Measurements from ENCODE around the gene MMP24OS.
"Not testable (repeated sequence)": the region's sequence is repeated elsewhere in the genome, so short reads cannot be mapped to it uniquely, and the experiment has no call there.

MMP24OS gene

DNA sequence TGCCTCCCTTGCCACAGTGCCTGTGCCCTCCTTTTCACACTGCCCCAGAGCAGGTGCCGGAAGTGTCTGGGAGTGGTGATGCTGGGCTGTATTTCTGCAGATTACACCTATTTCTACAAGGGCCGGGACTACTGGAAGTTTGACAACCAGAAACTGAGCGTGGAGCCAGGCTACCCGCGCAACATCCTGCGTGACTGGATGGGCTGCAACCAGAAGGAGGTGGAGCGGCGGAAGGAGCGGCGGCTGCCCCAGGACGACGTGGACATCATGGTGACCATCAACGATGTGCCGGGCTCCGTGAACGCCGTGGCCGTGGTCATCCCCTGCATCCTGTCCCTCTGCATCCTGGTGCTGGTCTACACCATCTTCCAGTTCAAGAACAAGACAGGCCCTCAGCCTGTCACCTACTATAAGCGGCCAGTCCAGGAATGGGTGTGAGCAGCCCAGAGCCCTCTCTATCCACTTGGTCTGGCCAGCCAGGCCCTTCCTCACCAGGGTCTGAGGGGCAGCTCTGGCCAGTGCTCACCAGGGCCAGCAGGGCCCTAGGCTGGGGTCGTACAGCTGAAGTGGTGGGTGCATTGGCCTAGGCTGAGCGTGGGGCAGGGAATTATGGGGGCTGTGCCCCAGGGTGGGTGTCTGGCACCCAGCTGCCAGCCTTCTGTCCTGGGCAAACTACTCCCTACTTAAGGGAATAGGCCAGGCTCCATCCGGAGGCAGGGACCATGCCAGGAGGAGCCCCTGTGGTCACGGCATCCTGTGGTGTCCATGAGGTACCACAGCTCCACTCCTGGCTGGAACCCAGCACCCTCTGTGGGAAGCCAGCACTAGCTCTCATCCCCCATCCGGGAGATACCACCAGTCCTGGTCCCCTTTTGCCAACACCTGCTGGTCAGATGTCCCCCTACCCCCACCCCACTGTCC is 3.5 kb downstream of the MMP24OS start:
- no peak for DNase-seq

DNA sequence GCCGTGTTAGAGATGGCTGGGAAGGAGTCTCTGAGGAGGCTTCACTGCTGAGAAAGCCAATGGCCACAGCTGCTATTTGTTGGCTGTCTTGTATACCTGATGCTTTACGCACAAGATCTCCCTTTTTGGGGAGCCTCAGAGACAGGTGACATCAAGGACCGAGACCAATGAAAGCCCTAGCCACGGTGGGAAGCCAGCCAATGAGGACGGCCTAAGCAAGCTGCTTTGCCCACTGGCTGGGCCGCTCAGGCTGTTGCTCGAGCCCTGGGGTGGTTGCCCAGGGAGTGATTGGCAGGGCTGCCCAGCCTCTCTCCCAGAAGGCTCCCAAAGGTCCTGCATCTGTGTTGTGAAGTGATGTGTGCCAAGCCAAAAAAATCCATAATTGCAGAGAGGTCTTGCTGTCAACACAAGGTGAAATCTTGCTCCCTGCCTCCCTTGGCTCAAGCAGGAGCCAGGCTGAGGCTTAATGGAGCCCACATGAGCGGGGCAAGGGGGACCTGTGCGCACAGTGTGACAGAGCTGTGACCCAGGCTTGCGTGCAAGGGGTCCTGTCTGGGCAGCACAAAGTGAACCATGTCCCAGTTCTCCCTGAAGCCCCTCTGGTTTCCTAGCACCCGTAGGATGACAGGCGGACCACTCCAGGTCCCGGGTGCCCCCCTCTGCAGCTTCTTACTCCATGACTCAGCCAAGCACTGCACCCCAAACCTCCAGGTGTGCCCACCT is 4.3 kb downstream of the MMP24OS start:
- DNase-seq, result no peak

DNA sequence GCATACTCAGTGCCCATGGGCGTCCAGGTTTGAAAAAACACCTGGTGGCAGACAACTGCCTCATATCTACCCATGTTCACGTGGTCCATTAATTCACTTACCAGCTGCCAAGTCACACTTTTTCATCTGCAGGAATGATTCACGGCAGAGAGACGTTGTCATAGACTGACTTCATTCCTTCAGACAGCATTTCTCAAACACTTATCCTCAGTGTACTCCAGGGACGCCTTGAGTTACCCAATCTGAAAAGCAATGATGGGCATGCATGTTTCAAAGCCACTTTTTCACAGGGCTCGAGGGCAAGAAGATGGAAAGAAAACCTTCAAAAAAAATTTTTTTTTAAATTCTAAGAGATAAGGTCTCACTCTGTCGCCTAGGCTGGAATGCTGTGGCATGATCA is 6.0 kb downstream of the MMP24OS start:
- DNase-seq, result no peak

DNA sequence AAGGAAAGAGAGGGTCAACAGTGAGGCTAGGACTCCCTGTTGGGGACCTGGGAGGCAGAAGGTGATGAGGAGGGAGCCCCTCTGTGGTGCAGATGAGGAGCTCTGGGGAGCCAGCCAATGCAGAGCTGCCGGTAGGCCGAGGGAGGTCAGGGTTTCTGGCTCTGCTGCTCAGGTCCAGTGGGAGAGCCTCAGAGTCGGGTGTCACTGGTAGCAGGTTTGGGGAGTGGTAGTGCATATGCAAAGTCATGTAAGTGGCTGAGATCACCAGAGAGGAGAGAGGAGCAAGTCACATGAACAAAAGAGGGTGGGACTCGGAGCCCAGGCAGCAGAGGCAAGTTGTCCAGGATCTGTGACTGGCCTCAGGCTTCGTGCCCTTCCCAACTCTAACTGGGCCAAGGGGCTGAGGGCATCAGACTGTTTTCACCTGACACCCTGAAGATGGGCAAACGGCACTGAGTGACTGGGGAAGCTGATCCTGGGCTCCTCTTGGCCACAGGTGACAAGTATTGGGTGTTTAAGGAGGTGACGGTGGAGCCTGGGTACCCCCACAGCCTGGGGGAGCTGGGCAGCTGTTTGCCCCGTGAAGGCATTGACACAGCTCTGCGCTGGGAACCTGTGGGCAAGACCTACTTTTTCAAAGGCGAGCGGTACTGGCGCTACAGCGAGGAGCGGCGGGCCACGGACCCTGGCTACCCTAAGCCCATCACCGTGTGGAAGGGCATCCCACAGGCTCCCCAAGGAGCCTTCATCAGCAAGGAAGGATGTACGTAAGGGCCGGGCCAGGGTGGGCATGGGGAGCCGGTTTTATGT is 6.6 kb downstream of the MMP24OS start:
- DNase-seq, result no peak

DNA sequence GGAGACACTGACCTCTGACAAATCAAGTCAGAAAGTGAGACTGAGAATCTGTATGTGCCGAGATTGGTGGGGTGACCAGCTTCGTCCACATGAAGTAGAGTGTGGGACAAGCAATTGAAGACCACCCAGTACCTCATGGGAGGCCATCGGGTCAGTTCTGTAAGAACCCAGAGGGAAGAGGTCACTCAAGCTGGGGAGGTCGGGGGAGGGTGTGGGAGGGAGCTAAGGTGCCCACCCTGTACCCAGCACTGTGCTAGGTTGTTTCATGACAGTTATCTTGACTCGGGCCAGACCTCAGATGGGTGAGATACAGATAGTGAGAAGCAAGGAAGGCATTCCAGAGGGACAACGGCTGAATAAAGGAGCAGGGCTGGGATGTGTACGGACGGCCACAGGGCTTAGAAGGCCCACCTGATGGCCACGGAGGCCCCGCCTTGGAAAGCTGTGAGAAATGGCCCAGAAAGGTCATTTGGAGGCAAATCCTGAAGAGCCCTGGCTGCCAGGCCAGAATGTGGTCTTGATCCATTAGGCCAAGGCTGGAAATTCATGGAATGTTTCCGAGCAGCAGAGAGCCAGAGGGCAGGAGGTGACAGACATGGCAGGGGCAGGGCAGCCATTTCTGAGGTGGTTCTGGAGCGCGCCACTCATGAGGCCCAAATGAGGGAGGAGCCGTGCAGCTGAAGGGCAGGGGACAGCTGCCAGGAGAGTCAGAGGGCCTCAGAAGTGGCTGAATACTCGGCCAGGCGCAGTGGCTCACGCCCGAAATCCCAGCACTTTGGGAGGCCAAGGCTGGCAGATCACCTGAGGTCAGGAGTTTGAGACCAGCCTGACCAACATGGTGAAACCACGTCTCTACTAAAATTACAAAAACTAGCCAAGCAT is 7.7 kb downstream of the MMP24OS start:
- DNase-seq, result no peak

DNA sequence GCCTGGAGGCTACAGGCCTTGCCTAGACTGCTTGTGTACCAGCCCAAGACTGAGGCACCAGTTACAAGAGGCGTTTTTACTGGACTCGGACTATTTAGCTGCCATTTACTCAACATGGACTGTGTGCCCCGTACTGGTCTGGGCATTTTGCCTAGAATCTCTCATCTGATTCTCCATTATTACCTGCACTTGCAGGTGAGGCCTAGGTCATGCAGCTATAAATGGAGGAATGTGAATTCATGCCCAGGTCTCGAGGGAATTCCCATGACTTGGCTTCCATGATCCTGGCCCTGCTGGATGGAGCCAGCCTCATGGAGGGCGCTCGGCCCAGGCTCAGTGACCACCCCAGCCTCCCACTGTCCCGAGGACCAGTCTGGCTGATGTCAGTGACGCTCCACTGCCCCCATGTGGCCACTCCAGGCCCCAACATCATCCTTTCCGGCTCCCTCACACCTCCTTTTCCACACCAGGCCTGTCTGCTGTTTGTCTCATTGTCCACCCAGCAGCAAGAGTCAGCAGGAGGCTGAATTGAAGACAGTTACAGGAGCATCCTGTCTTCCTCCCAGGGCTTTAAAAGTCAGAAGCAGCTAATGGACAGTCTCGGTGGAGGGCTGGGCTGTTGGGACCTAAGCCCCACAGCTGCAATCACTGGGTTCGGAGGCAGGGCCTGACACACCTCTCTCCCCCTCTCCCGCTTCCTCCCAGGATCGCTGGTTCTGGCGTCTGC is 8.7 kb downstream of the MMP24OS start:
- DNase-seq, result peak; percentile 31 to 52

DNA sequence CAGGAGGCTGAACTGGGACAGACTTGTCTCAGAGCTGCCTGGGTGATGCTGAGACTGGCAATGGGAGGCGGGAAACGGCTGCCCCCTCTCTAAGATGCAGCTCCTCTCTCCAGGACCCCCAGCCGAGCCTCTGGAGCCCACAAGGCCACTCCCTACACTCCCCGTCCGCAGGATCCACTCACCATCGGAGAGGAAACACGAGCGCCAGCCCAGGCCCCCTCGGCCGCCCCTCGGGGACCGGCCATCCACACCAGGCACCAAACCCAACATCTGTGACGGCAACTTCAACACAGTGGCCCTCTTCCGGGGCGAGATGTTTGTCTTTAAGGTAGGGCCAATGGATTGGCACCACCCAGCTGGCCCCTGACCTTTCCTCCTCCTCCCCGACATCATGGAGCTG is 10.8 kb downstream of the MMP24OS start:
- no peak for DNase-seq

DNA sequence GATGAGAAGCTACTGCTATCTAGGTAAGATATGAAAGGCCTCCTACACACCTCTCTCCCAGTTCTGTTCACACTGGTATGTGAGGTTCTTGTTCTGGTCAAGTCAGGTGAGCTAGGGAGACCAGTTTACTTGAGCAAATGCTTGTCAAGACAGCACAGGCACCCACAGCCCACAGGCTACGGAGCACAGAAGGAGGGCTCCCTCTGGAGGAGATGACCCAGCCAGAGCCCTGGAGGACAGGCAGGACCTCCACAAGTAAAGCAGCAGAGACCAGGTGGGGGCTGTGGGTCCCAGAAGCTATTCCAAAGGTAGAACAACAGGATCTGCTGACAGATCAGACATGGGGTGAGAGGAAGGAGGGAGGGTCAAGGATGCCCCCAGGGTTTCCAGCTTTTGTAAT is 13.2 kb downstream of the MMP24OS start:
- DNase-seq, result no peak

DNA sequence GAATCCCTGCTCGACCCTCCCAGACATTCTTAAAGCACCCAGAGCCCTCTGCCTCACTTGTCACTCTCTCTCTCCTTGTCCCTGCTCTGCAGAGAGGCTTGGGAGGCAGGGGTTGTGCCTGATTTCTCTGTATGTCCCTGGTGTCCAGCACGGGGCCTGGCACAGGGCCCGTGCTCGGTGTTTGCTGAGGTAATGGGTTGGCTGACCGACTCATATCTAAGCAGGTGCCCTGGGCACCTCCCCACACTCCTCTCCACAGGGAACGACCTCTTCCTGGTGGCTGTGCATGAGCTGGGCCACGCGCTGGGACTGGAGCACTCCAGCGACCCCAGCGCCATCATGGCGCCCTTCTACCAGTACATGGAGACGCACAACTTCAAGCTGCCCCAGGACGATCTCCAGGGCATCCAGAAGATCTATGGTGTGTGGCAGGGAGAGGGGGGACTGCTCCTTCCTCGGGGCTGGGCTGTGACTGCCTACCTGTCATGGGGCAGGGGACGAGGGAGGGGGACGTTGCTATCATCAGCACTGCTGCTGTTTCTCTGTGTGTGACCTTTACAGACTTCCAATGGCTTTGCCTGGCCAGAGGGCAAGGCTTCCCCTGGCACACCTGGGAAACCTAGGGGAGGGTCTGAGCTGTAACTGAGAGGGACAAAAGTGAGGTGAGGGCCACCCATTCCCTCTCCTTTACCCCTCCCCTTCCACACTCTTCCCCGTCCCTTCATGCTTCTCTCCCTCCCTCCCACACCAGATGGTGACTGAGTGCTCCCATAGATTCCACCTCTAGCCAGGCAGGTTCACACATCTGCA is 14.2 kb downstream of the MMP24OS start:
- DNase-seq, result no peak

DNA sequence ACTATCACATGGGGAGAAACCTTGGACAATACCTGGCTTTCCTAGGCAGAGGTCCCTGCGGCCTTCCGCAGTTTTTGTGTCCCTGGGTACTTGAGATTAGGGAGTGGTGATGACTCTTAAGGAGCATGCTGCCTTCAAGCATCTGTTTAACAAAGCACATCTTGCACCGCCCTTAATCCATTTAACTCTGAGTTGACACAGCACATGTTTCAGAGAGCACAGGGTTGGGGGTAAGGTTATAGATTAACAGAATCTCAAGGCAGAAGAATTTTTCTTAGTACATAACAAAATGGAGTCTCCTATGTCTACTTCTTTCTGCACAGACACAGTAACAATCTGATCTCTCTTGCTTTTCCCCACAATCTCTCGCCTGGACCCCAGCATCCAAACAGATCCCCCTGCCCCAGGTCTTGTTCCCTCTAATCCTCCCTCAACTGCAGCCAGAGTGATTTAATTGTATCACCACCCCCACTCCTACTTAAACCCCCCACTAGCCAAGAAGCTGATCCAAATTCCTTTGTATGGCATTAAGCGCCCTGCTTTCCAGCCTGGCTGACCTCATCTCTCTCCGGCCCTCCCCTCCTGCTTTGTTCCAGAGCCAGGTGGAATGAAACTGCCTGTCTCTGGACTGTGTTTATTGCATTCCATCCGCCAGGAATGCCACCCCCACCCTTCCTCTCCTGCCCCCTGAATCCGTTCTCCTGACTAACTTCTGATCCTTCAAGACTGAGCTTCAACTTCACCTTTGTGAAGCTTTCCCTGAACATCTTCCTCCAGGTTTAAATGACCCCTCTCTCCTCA is 15.0 kb downstream of the MMP24OS start:
- not testable (repeated sequence) for DNase-seq

DNA sequence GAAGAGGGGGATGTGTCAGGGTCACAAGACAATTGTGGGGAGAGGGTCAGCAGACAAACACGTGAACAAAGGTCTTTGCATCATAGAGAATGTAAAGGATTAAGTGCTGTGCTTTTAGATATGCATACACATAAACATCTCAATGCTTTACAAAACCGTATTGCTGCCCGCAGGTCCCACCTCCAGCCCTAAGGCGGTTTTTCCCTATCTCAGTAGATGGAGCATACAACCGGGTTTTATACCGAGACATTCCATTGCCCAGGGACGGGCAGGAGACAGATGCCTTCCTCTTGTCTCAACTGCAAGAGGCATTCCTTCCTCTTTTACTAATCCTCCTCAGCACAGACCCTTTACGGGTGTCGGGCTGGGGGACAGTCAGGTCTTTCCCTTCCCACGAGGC is 15.6 kb downstream of the MMP24OS start:
- not testable (repeated sequence) for DNase-seq

DNA sequence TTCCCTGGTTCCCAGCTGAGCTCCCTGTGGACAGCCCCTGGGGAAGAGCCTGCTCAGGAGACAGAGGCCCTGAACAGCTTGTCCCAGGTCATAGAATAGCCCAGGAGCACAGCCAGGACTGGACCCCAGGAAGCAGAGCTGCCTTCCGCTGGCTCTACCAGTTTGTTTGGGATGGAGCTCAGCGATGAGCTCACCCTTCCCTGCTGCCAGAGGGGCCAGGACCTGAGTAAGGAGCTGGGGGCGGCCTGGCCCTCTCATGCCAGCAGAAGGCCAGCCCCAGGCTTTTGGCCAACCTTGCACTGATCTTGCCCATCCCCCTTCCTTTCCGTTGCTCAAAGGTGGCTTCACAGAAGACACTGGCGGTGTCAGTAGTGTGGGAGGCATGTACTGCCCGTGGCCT is 17.5 kb downstream of the MMP24OS start:
- no peak for DNase-seq

DNA sequence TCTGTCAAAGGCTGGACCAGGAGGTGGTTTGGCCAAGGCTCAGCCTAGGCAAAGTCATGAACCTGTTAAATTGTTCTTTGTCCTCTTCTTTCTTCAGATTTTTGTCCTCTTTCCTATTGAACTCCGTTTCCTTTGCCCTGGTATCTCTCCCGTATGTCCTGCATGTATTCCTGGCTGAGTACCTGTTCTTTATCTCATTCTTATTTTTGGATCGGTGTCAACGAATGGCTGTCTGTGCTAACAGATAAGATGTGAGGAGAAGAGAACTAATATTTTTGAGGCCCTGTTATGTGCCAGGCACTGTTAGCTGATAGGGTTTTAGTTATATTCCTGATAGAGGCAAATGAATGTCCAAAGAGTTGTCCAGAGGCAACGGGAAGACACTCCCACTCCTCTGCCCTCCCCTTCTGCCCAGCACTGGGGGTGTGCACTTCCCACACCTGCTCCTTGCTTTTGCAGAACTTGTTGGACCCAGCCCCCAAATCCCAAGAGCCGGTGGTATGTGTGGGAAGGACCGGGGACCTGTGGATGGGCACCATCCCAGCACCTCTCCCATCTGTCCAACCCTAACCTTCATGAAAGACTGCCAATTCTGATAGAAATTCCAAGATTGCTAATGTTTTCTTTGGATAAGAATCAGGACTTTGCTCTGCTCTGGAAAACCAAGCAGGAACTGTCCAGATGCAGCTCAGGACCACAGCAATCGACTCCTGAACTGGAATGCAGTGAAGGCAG is 20.6 kb downstream of the MMP24OS start:
- DNase-seq, result no peak

DNA sequence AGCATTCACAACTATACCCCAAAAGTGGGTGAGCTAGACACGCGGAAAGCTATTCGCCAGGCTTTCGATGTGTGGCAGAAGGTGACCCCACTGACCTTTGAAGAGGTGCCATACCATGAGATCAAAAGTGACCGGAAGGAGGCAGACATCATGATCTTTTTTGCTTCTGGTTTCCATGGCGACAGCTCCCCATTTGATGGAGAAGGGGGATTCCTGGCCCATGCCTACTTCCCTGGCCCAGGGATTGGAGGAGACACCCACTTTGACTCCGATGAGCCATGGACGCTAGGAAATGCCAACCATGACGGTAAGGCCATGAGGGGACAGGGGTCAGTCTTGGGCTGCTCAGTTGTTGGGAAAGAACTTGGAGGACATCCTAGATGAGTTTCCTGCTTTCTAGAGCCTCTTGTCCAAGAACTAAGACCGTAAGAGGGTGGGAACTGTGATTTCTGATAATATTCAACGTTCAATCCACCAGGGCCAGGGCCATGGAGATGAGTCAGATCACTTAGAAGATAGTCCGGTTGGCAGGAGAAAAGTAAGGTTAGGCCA is 23.4 kb downstream of the MMP24OS start:
- no peak for DNase-seq

DNA sequence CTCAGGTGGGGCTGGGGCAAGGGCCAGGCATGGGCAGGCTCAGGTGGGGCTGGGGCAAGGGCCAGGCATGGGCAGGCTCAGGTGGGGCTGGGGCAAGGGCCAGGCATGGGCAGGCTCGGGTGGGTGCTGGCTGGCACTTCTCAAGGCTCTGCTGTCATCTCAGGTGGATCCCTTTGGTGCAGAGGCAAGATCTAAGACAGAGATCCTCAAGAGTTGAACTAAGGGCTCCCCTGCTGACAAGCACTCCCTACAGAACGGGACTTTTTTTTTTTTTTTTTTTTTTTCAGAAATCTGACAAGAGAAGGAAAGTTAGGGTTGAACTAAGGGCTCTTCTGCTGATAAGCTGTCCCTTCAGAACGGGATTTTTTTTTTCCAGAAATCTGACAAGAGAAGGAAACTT is 24.9 kb downstream of the MMP24OS start:
- DNase-seq, result no peak

DNA sequence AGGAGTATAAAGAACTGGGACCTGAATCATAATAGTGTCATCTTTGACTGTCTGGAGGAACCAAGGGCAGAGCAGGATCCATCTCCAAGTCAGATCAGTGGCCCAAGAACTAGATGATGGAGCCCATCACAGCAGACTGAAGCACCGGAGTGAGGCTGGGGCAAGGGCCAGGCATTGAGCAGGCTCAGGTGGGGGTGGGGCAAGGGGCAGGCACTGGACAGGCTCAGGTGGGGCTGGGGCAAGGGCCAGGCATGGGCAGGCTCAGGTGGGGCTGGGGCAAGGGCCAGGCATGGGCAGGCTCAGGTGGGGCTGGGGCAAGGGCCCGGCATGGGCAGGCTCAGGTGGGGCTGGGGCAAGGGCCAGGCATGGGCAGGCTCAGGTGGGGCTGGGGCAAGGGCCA is 25.3 kb downstream of the MMP24OS start:
- DNase-seq, result not testable (repeated sequence)

DNA sequence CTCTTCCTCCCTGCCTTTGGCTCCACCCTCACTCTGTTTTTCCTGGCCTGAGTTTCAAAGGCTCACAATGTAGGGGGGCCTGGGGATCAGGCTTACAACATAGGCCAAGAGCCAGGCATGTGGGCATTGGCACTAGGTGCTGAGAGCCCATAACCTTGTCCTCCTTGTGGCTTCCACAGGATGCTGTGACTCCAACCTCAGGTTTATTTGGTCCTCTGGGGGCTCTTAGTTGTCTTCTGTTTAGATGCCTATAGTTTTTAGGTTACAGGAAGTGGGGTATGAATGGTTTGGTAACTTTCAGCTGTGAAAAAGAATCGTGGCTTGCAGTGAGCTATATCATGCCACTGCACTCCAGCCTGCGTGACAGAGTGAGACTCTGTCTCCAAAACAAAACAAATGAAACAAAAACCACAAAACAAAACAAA is 25.9 kb downstream of the MMP24OS start:
- no peak for DNase-seq

DNA sequence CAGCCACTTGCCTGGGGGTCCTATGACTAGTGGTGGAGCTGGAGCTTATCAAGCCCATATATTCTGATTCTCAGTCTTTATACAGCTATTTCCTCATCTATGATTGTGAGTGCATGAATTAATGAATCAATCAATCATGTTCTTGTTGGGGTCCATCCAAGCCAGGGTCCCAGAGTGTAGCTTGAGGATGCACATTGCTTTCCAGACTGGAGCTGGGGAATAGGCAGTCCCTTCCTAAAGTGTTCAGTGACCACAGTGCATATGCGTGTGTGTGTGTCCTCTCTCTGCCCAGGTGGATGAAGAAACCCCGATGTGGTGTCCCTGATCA is 26.3 kb downstream of the MMP24OS start:
- DNase-seq, result no peak

All from SHP77 (cell line).